ENCODE results near the gene POLR3A. TPM values are rescaled to one million over a fixed set of nuclear protein-coding genes. Genes with fewer than 3 reads are reported as not detected.

The POLR3A gene
- total RNA-seq, 1 donor from 2014 or later = 31.4 TPM

DNA sequence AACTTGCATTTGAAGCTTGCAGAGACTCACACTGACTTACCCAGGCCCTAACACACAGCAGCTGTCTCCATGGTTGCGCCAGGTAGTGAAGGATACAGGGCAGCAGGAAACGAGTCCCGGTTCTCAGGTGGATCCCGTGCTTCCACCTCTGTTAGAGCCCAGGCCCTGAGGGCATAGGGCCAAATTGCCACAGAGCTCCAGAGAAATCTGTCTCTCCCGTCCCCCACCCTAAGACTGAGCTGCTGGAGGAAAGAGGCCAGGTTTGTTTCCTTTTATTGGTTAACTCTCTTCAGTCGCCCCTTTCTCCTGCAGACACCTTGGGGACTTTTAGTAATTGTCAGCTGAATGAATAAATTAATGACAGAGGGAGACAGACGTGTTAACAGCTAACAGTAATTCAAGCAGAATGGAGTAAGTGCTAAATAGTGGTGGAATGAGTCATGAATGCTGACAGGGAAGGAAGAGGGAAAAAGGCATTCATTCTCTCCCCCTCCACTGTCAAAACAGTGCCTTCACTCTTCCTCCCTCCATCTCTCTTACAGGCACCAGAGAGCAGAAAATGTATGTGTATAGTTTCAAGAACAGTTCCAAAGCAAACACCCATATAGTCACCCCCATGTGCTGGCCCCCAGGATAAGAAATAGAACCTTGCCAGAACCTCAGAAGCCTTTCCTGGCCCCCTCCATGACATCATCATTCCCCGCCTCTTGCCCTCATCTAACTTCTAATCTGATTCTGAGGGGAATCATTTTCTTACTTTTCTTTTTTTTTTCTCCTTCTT is 86.0 kb downstream of the POLR3A start:
- H2AFZ ChIP-seq (ENCODE audit: low read depth, low read length) = no peak overlapping the region
- TF ChIP-seq CTCF (IDR thresholded peaks at IDR 0.05; ENCODE audit: insufficient read depth, low read depth, low read length) (no peak), EZH2 (IDR thresholded peaks at IDR 0.05; ENCODE audit: insufficient read depth, low read length) (no peak)
- Mint-ChIP-seq H3K27me3 (ENCODE audit: low read depth, unreplicated experiment) (peaks cover 3% of the 10 kb centered on the region), H3K9me3 (ENCODE audit: unreplicated experiment) (no peaks in the 10 kb centered on the region), H3K4me1 (ENCODE audit: low read depth, unreplicated experiment) (peaks cover 21% of the 10 kb centered on the region), H3K36me3 (ENCODE audit: low read depth, unreplicated experiment) (no peaks in the 10 kb centered on the region), H3K27ac (ENCODE audit: unreplicated experiment) (peak overlapping the region; percentile 92), H3K4me3 (ENCODE audit: unreplicated experiment) (peak overlapping the region; percentile 47)
- H3K4me2 ChIP-seq (ENCODE audit: low read length) = peak overlapping the region; percentile 72
- H3K79me2 ChIP-seq (ENCODE audit: insufficient read depth, low read length) = no peaks in the 10 kb centered on the region
- H3K9me3 ChIP-seq (ENCODE audit: insufficient read depth, low read depth, low read length) = no peaks in the 10 kb centered on the region
- H3K4me1 ChIP-seq (ENCODE audit: insufficient read depth, low read length) = peaks cover 14% of the 10 kb centered on the region
- no peaks in the 10 kb centered on the region for H3K36me3 ChIP-seq (ENCODE audit: insufficient read depth, low read length)
- peak overlapping the region; percentile 4 for H3K9ac ChIP-seq (ENCODE audit: low read length)
- no peaks in the 10 kb centered on the region for H3K27me3 ChIP-seq (ENCODE audit: insufficient read depth, low read length)
- H3K27ac ChIP-seq (ENCODE audit: low read depth, low read length) = peak overlapping the region; percentile 34
- FAIRE-seq (peak; percentile 55), DNase-seq (ENCODE audit: low read depth) (peak; percentile 82)
- H3K4me3 ChIP-seq (ENCODE audit: insufficient read depth, low read depth, low read length) = no peak overlapping the region
- no peaks in the 10 kb centered on the region for H4K20me1 ChIP-seq (ENCODE audit: insufficient read depth, low read length)

DNA sequence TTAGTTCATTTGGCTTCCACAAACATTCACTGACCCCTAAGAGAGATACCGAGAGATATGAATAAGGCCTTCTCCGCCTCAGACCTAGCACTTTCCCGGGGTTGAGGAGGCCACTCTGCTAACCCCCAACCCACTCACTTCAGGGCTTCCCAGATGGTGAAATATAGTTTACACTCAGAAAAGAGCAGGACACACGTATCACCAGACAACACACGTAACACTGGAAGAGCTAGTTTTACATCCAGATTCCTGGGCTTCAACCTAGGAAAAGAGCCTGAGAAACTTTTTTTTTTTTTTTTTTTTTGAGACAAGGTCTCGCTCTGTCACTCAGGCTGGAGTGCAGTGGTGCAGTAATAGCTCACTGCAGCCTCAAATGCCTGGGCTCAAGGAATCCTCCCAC is 87.5 kb downstream of the POLR3A start:
- DNase-seq (ENCODE audit: low read depth) = no peak
- peak overlapping the region; percentile 86 for H3K27ac Mint-ChIP-seq (ENCODE audit: unreplicated experiment)
- Histone ChIP-seq H3K4me2 (ENCODE audit: low read length) (no peak overlapping the region), H3K79me2 (ENCODE audit: insufficient read depth, low read length) (no peaks in the 10 kb centered on the region), H3K27ac (ENCODE audit: low read depth, low read length) (no peak overlapping the region), H3K9me3 (ENCODE audit: insufficient read depth, low read depth, low read length) (no peaks in the 10 kb centered on the region), H3K36me3 (ENCODE audit: insufficient read depth, low read length) (no peaks in the 10 kb centered on the region), H2AFZ (ENCODE audit: low read depth, low read length) (no peak overlapping the region), H3K4me1 (ENCODE audit: insufficient read depth, low read length) (peaks cover 14% of the 10 kb centered on the region), H3K9ac (ENCODE audit: low read length) (no peak overlapping the region), H4K20me1 (ENCODE audit: insufficient read depth, low read length) (no peaks in the 10 kb centered on the region), H3K4me3 (ENCODE audit: insufficient read depth, low read depth, low read length) (no peak overlapping the region), H3K27me3 (ENCODE audit: insufficient read depth, low read length) (no peaks in the 10 kb centered on the region)
- no peaks in the 10 kb centered on the region for H3K9me3 Mint-ChIP-seq (ENCODE audit: unreplicated experiment)
- peaks cover 25% of the 10 kb centered on the region for H3K4me1 Mint-ChIP-seq (ENCODE audit: low read depth, unreplicated experiment)
- no peak for FAIRE-seq
- H3K36me3 Mint-ChIP-seq (ENCODE audit: low read depth, unreplicated experiment) = no peaks in the 10 kb centered on the region
- H3K27me3 Mint-ChIP-seq (ENCODE audit: low read depth, unreplicated experiment) = peaks cover 3% of the 10 kb centered on the region
- H3K4me3 Mint-ChIP-seq (ENCODE audit: unreplicated experiment) = peak overlapping the region; percentile 57
- TF ChIP-seq EZH2 (IDR thresholded peaks at IDR 0.05; ENCODE audit: insufficient read depth, low read length) (no peak), CTCF (IDR thresholded peaks at IDR 0.05; ENCODE audit: insufficient read depth, low read depth, low read length) (no peak)

GRCh38 chr10:77940627-77941026 is 88.7 kb downstream of the POLR3A start:
- no peak for DNase-seq (ENCODE audit: low read depth)
- Histone ChIP-seq H3K9ac (ENCODE audit: low read length) (no peak overlapping the region), H3K4me3 (ENCODE audit: insufficient read depth, low read depth, low read length) (no peak overlapping the region), H3K36me3 (ENCODE audit: insufficient read depth, low read length) (no peaks in the 10 kb centered on the region), H3K4me1 (ENCODE audit: insufficient read depth, low read length) (peaks cover 14% of the 10 kb centered on the region), H4K20me1 (ENCODE audit: insufficient read depth, low read length) (no peaks in the 10 kb centered on the region), H2AFZ (ENCODE audit: low read depth, low read length) (no peak overlapping the region), H3K27me3 (ENCODE audit: insufficient read depth, low read length) (no peaks in the 10 kb centered on the region), H3K4me2 (ENCODE audit: low read length) (no peak overlapping the region), H3K9me3 (ENCODE audit: insufficient read depth, low read depth, low read length) (no peaks in the 10 kb centered on the region), H3K79me2 (ENCODE audit: insufficient read depth, low read length) (no peaks in the 10 kb centered on the region), H3K27ac (ENCODE audit: low read depth, low read length) (no peak overlapping the region)
- H3K36me3 Mint-ChIP-seq (ENCODE audit: low read depth, unreplicated experiment) = no peaks in the 10 kb centered on the region
- FAIRE-seq = no peak
- TF ChIP-seq CTCF (IDR thresholded peaks at IDR 0.05; ENCODE audit: insufficient read depth, low read depth, low read length) (no peak), EZH2 (IDR thresholded peaks at IDR 0.05; ENCODE audit: insufficient read depth, low read length) (no peak)
- peaks cover 28% of the 10 kb centered on the region for H3K4me1 Mint-ChIP-seq (ENCODE audit: low read depth, unreplicated experiment)
- no peaks in the 10 kb centered on the region for H3K9me3 Mint-ChIP-seq (ENCODE audit: unreplicated experiment)
- peaks cover 3% of the 10 kb centered on the region for H3K27me3 Mint-ChIP-seq (ENCODE audit: low read depth, unreplicated experiment)
- no peak overlapping the region for H3K27ac Mint-ChIP-seq (ENCODE audit: unreplicated experiment)
- no peak overlapping the region for H3K4me3 Mint-ChIP-seq (ENCODE audit: unreplicated experiment)
